Measurements from ENCODE around the gene TAGLN2. TPM values are rescaled to one million over a fixed set of nuclear protein-coding genes. Genes with fewer than 3 reads are reported as not detected.

TAGLN2 gene
- 378 TPM for polyA plus RNA-seq (2012; ENCODE audit: low read depth, missing spikeins)

GRCh38 chr1:159924791-159925718 is at the start of gene TAGLN2:
TAGLN2 (minus strand) TSS chr1:159925507; CDS start chr1:159920509, 4,998 bp downstream.
- DNase-seq (ENCODE audit: insufficient read length, low spot score) (peak; percentile 96), FAIRE-seq (peak; percentile 97)
- TF ChIP-seq SPI1 (IDR thresholded peaks at IDR 0.05; ENCODE audit: low read depth, low read length) (0 out of 2 replicates have a peak, but pooled peaks have one; percentile 16), PAX5 (IDR thresholded peaks at IDR 0.05; ENCODE audit: insufficient read depth, low read length, severe bottlenecking) (no peak), POU2F2 (IDR thresholded peaks at IDR 0.05; ENCODE audit: low read depth, low read length) (peak; percentile 88), TAF1 (IDR thresholded peaks at IDR 0.05; ENCODE audit: low read depth, low read length) (peak; percentile 98), POLR2A (IDR thresholded peaks at IDR 0.05; ENCODE audit: low read depth, low read length) (peak; percentile 98), POLR2AphosphoS5 (IDR thresholded peaks at IDR 0.05; ENCODE audit: low read depth, low read length) (peak; percentile 97)

GRCh38 chr1:159974350-159974965 is 49.2 kb upstream of the TAGLN2 start:
- no peak for FAIRE-seq
- TF ChIP-seq SPI1 (IDR thresholded peaks at IDR 0.05; ENCODE audit: low read depth, low read length) (no peak), POLR2AphosphoS5 (IDR thresholded peaks at IDR 0.05; ENCODE audit: low read depth, low read length) (no peak)
- no peak for DNase-seq (ENCODE audit: insufficient read length, low spot score)

- TF ChIP-seq POLR2AphosphoS5 (IDR thresholded peaks at IDR 0.05; ENCODE audit: low read depth, low read length) (no peak), POU2F2 (IDR thresholded peaks at IDR 0.05; ENCODE audit: low read depth, low read length) (no peak), SPI1 (IDR thresholded peaks at IDR 0.05; ENCODE audit: low read depth, low read length) (no peak), TAF1 (IDR thresholded peaks at IDR 0.05; ENCODE audit: low read depth, low read length) (no peak), PAX5 (IDR thresholded peaks at IDR 0.05; ENCODE audit: insufficient read depth, low read length, severe bottlenecking) (no peak), POLR2A (IDR thresholded peaks at IDR 0.05; ENCODE audit: low read depth, low read length) (no peak)
- FAIRE-seq (no peak), DNase-seq (ENCODE audit: insufficient read length, low spot score) (no peak)
Observed at GRCh38 chr1:159973350-159973940, 48.1 kb upstream of the TAGLN2 start.

GRCh38 chr1:159972443-159973205 is 47.3 kb upstream of the TAGLN2 start:
- no peak for FAIRE-seq
- TF ChIP-seq POU2F2 (IDR thresholded peaks at IDR 0.05; ENCODE audit: low read depth, low read length) = no peak
- no peak for TF ChIP-seq POLR2AphosphoS5 (IDR thresholded peaks at IDR 0.05; ENCODE audit: low read depth, low read length)
- no peak for TF ChIP-seq PAX5 (IDR thresholded peaks at IDR 0.05; ENCODE audit: insufficient read depth, low read length, severe bottlenecking)
- no peak for TF ChIP-seq POLR2A (IDR thresholded peaks at IDR 0.05; ENCODE audit: low read depth, low read length)
- TF ChIP-seq TAF1 (IDR thresholded peaks at IDR 0.05; ENCODE audit: low read depth, low read length) = no peak
- no peak for TF ChIP-seq SPI1 (IDR thresholded peaks at IDR 0.05; ENCODE audit: low read depth, low read length)
- no peak for DNase-seq (ENCODE audit: insufficient read length, low spot score)

- FAIRE-seq (no peak), DNase-seq (ENCODE audit: insufficient read length, low spot score) (no peak)
- TF ChIP-seq TAF1 (IDR thresholded peaks at IDR 0.05; ENCODE audit: low read depth, low read length) (no peak), POLR2A (IDR thresholded peaks at IDR 0.05; ENCODE audit: low read depth, low read length) (no peak), SPI1 (IDR thresholded peaks at IDR 0.05; ENCODE audit: low read depth, low read length) (no peak), POU2F2 (IDR thresholded peaks at IDR 0.05; ENCODE audit: low read depth, low read length) (no peak), PAX5 (IDR thresholded peaks at IDR 0.05; ENCODE audit: insufficient read depth, low read length, severe bottlenecking) (no peak), POLR2AphosphoS5 (IDR thresholded peaks at IDR 0.05; ENCODE audit: low read depth, low read length) (no peak)
Observed at GRCh38 chr1:159970932-159971342, 45.6 kb upstream of the TAGLN2 start.

- FAIRE-seq (no peak), DNase-seq (ENCODE audit: insufficient read length, low spot score) (no peak)
- TF ChIP-seq POLR2AphosphoS5 (IDR thresholded peaks at IDR 0.05; ENCODE audit: low read depth, low read length) = no peak
- no peak for TF ChIP-seq TAF1 (IDR thresholded peaks at IDR 0.05; ENCODE audit: low read depth, low read length)
- no peak for TF ChIP-seq POLR2A (IDR thresholded peaks at IDR 0.05; ENCODE audit: low read depth, low read length)
- TF ChIP-seq PAX5 (IDR thresholded peaks at IDR 0.05; ENCODE audit: insufficient read depth, low read length, severe bottlenecking) = no peak
- TF ChIP-seq SPI1 (IDR thresholded peaks at IDR 0.05; ENCODE audit: low read depth, low read length) = no peak
- TF ChIP-seq POU2F2 (IDR thresholded peaks at IDR 0.05; ENCODE audit: low read depth, low read length) = no peak
Observed at GRCh38 chr1:159968901-159969300, 43.6 kb upstream of the TAGLN2 start.

- FAIRE-seq = no peak
- no peak for DNase-seq (ENCODE audit: insufficient read length, low spot score)
- TF ChIP-seq POU2F2 (IDR thresholded peaks at IDR 0.05; ENCODE audit: low read depth, low read length) (no peak), SPI1 (IDR thresholded peaks at IDR 0.05; ENCODE audit: low read depth, low read length) (no peak), POLR2A (IDR thresholded peaks at IDR 0.05; ENCODE audit: low read depth, low read length) (no peak), POLR2AphosphoS5 (IDR thresholded peaks at IDR 0.05; ENCODE audit: low read depth, low read length) (no peak), TAF1 (IDR thresholded peaks at IDR 0.05; ENCODE audit: low read depth, low read length) (no peak)
Observed at GRCh38 chr1:159965263-159965662, 40.0 kb upstream of the TAGLN2 start.

- no peak for DNase-seq (ENCODE audit: insufficient read length, low spot score)
- no peak for FAIRE-seq
- TF ChIP-seq POU2F2 (IDR thresholded peaks at IDR 0.05; ENCODE audit: low read depth, low read length) (no peak), POLR2A (IDR thresholded peaks at IDR 0.05; ENCODE audit: low read depth, low read length) (no peak), PAX5 (IDR thresholded peaks at IDR 0.05; ENCODE audit: insufficient read depth, low read length, severe bottlenecking) (no peak), TAF1 (IDR thresholded peaks at IDR 0.05; ENCODE audit: low read depth, low read length) (no peak), SPI1 (IDR thresholded peaks at IDR 0.05; ENCODE audit: low read depth, low read length) (no peak), POLR2AphosphoS5 (IDR thresholded peaks at IDR 0.05; ENCODE audit: low read depth, low read length) (no peak)
Observed at GRCh38 chr1:159964144-159964543, 38.8 kb upstream of the TAGLN2 start.

Data from GM12891 (cell line).